H1 (cell line): ENCODE measurements around the gene CST6. TPM values are rescaled to one million over a fixed set of nuclear protein-coding genes. Genes with fewer than 3 reads are reported as not detected.

Experiments used
- CTCF ChIA-PET: fragments of 300-600 bp; sonication (Branson Sonifier 250); formaldehyde crosslinking; loops from one replicate; lab custom pipeline; 2021; ENCODE audit not compliant: partially characterized antibody; lab: Charles Lee
- POLR2A ChIA-PET: fragments of 300-600 bp; sonication (Branson Sonifier 250); formaldehyde crosslinking; loops from one replicate; lab custom pipeline; 2021; ENCODE audit warnings: inconsistent platforms; ENCODE audit not compliant: partially characterized antibody; lab: Charles Lee
- DNase-seq, 2 experiments: peaks; one replicate each; pipeline versions ENCODE4 v3.0.0 to v3.0.0-alpha.2; 2010 to 2022; ENCODE audit warnings: low spot score in 2 of 2, low read depth in 1 of 2, mixed read lengths in 1 of 2
- FAIRE-seq: peaks from 2 replicates; lab custom pipeline; 2011; peaks lifted over from hg19 to GRCh38; lab: Jason Lieb, UNC
- H2AFZ ChIP-seq: 2 replicates; pipeline ENCODE4 v1.8.1; 2012; ENCODE audit warnings: low read length, inconsistent platforms
- H2AK5ac ChIP-seq: 2 replicates; pipeline ENCODE4 v1.6.1; 2013; ENCODE audit warnings: low read depth, low read length
- H2BK120ac ChIP-seq: replicated peaks from 2 replicates; pipeline ENCODE3; 2013; ENCODE audit warnings: low read depth, low read length, inconsistent platforms
- H2BK12ac ChIP-seq: 2 replicates; pipeline ENCODE4 v1.6.1; 2013; ENCODE audit warnings: low read depth, low read length
- H2BK15ac ChIP-seq: 2 replicates; pipeline ENCODE4 v1.6.1; 2013; ENCODE audit warnings: low read length
- H2BK20ac ChIP-seq: 2 replicates; pipeline ENCODE4 v1.6.1; 2013; ENCODE audit warnings: low read length
- H2BK5ac ChIP-seq: 2 replicates; pipeline ENCODE4 v1.6.1; 2013; ENCODE audit warnings: low read depth, low read length
- H3K14ac ChIP-seq: 2 replicates; pipeline ENCODE4 v1.6.1; 2013; ENCODE audit warnings: inconsistent platforms; ENCODE audit not compliant: insufficient read length
- H3K18ac ChIP-seq: 2 replicates; pipeline ENCODE4 v1.6.1; 2013; ENCODE audit warnings: low read length; ENCODE audit errors: extremely low read depth
- H3K23ac ChIP-seq: 2 replicates; pipeline ENCODE4 v1.6.1; 2013; ENCODE audit warnings: inconsistent platforms; ENCODE audit not compliant: insufficient read length
- H3K23me2 ChIP-seq: 2 replicates; pipeline ENCODE4 v1.6.1; 2013; ENCODE audit warnings: low read depth, low read length
- H3K27ac ChIP-seq: 2 replicates; pipeline ENCODE4 v1.6.1; 2011; ENCODE audit warnings: low read depth, low read length, inconsistent platforms
- H3K27me3 ChIP-seq, 4 experiments: replicated peaks in 1 of 4; 1 replicate in 1 of 4; 2 replicates in 3 of 4; pipeline versions ENCODE4 v1.6.1 to v1.8.1; 2011 to 2013; ENCODE audit warnings: low read length in 3 of 4, mild to moderate bottlenecking in 3 of 4, inconsistent platforms in 2 of 4, mixed read lengths in 2 of 4, moderate library complexity in 1 of 4; ENCODE audit not compliant: control insufficient read depth in 3 of 4, insufficient read depth in 3 of 4; ENCODE audit errors: extremely low read depth in 1 of 4
- H3K36me3 ChIP-seq, 4 experiments: 2 replicates each; pipeline versions ENCODE4 v1.6.1 to v1.8.1; 2011 to 2013; ENCODE audit warnings: mild to moderate bottlenecking in 4 of 4, low read length in 3 of 4, moderate library complexity in 2 of 4, control low read depth in 1 of 4, inconsistent platforms in 1 of 4; ENCODE audit not compliant: insufficient read depth in 4 of 4, control insufficient read depth in 2 of 4
- H3K4ac ChIP-seq: replicated peaks from 2 replicates; pipeline ENCODE3; 2013; ENCODE audit warnings: low read length, low read depth, mixed read lengths, inconsistent platforms; ENCODE audit not compliant: insufficient read length
- H3K4me1 ChIP-seq, 4 experiments: replicated peaks in 1 of 4; 1 replicate in 1 of 4; 2 replicates in 3 of 4; pipeline versions ENCODE4 v1.6.1 to v1.8.1; 2011 to 2013; ENCODE audit warnings: low read length in 3 of 4, inconsistent platforms in 2 of 4, mixed read lengths in 1 of 4; ENCODE audit not compliant: insufficient read depth in 4 of 4, control insufficient read depth in 3 of 4
- H3K4me2 ChIP-seq, 2 experiments: 2 replicates each; pipeline versions ENCODE4 v1.6.1 to v1.8.1; 2011 to 2013; ENCODE audit warnings: low read depth in 2 of 2, low read length in 2 of 2, control low read depth in 1 of 2, inconsistent platforms in 1 of 2, mild to moderate bottlenecking in 1 of 2; ENCODE audit not compliant: insufficient read depth in 1 of 2
- H3K4me3 ChIP-seq, 4 experiments: fragments of 200-600, 300-600 bp in 1 of 4; sonication (generic), shearing (Covaris generic), sonication (Bioruptor Twin) in 1 of 4; 2 replicates each; pipeline versions ENCODE4 v1.5.1 to v1.8.1; 2011 to 2016; ENCODE audit warnings: low read length in 4 of 4, low read depth in 3 of 4, control low read depth in 2 of 4, inconsistent platforms in 2 of 4, mild to moderate bottlenecking in 2 of 4, mixed read lengths in 1 of 4, moderate library complexity in 1 of 4; ENCODE audit not compliant: insufficient read depth in 2 of 4; ENCODE audit errors: extremely low read depth in 1 of 4
- H3K56ac ChIP-seq: replicated peaks from 2 replicates; pipeline ENCODE3; 2013; ENCODE audit warnings: low read depth, mild to moderate bottlenecking, mixed read lengths, low read length, inconsistent platforms; ENCODE audit not compliant: insufficient read length
- H3K79me1 ChIP-seq: 2 replicates; pipeline ENCODE4 v1.6.1; 2013; ENCODE audit warnings: low read depth, low read length, control low read depth
- H3K79me2 ChIP-seq, 2 experiments: 2 replicates each; pipeline versions ENCODE4 v1.6.1 to v1.8.1; 2012 to 2013; ENCODE audit warnings: low read length in 2 of 2, mild to moderate bottlenecking in 2 of 2, inconsistent platforms in 1 of 2; ENCODE audit not compliant: insufficient read depth in 2 of 2, control insufficient read depth in 1 of 2
- H3K9ac ChIP-seq, 4 experiments: replicated peaks in 1 of 4; 1 replicate in 1 of 4; 2 replicates in 3 of 4; pipeline versions ENCODE4 v1.6.1 to v1.8.1; 2011 to 2013; ENCODE audit warnings: low read depth in 3 of 4, low read length in 3 of 4, control low read depth in 2 of 4, mild to moderate bottlenecking in 2 of 4, moderate library complexity in 2 of 4, inconsistent platforms in 1 of 4; ENCODE audit errors: extremely low read depth in 1 of 4
- H3K9me3 ChIP-seq, 2 experiments: 2 replicates each; pipeline versions ENCODE4 v1.6.1 to v1.8.1; 2012 to 2013; ENCODE audit warnings: mild to moderate bottlenecking in 2 of 2, moderate library complexity in 2 of 2, control low read depth in 1 of 2, inconsistent platforms in 1 of 2, low read depth in 1 of 2, low read length in 1 of 2, mixed read lengths in 1 of 2; ENCODE audit not compliant: insufficient read depth in 2 of 2
- H4K20me1 ChIP-seq, 2 experiments: replicated peaks in 1 of 2; 2 replicates each; pipeline versions ENCODE3 to v1.8.1; 2011 to 2013; ENCODE audit warnings: inconsistent platforms in 2 of 2, low read length in 2 of 2, mild to moderate bottlenecking in 1 of 2; ENCODE audit not compliant: insufficient read depth in 2 of 2, control insufficient read depth in 1 of 2
- H4K5ac ChIP-seq: 2 replicates; pipeline ENCODE4 v1.6.1; 2013; ENCODE audit warnings: low read length, low read depth, mixed read lengths, inconsistent platforms; ENCODE audit not compliant: insufficient read length
- H4K8ac ChIP-seq: 2 replicates; pipeline ENCODE4 v1.8.0; 2013; ENCODE audit warnings: mild to moderate bottlenecking, moderate library complexity, low read length, inconsistent platforms; ENCODE audit not compliant: insufficient read depth; ENCODE audit errors: extremely low read depth
- H4K91ac ChIP-seq: replicated peaks from 2 replicates; pipeline ENCODE3; 2013; ENCODE audit warnings: low read length, mixed read lengths, inconsistent platforms; ENCODE audit not compliant: insufficient read length
- ASH2L ChIP-seq: fragments of 200-600, 300-600 bp; sonication (generic); IDR thresholded peaks from one replicate; pipeline ENCODE4 v1.7.1; 2017; ENCODE audit warnings: low read length
- YY1 ChIP-seq: IDR thresholded peaks from 2 replicates; pipeline ENCODE4 v1.6.1; 2011; ENCODE audit warnings: low read depth, mild to moderate bottlenecking, low read length
- WGBS, 2 experiments: shearing (Covaris generic) in 1 of 2; methylation state at CpG; one replicate each; pipeline versions ENCODE4 v1.1.6 to v1.1.7; 2013 to 2015; ENCODE audit warnings: low lambda C conversion rate in 2 of 2, mixed read lengths in 2 of 2, inconsistent platforms in 1 of 2, low coverage in 1 of 2, missing lambda C conversion rate in 1 of 2; ENCODE audit not compliant: insufficient replicate concordance in 2 of 2, insufficient coverage in 1 of 2, insufficient read length in 1 of 2; ENCODE audit errors: extremely low coverage in 1 of 2, missing lambda C conversion rate in 1 of 2; 5-methylcytosine and 5-hydroxymethylcytosine counted together
- polyA plus RNA-seq, 7 experiments: library from polyadenylated mRNA; depleted of rRNA in 3 of 7; stranded (reverse) in 5 of 7; unstranded in 2 of 7; fragments of >200 nt in 5 of 7; fragments of 200-250 nt in 2 of 7; gene quantifications; 1 replicate in 5 of 7; 2 replicates in 1 of 7; 4 replicates in 1 of 7; pipeline versions ENCODE4 v1.2.1 to v1.2.3, GENCODE V29; 2011 to 2013; ENCODE audit warnings: missing spikeins in 2 of 7, mixed read lengths in 2 of 7
- total RNA-seq: library from RNA; stranded (reverse); fragmentation: NEBNext Ultra II Directional; extraction: Animal tissue kit (Norgen Biotek cat#: 25700); gene quantifications from 2 replicates; pipeline ENCODE4 v1.2.1, GENCODE V29; 2021

CST6 gene
- total and polyA plus RNA-seq, 2 of the 8 experiments (the other 6 are each of a cell fraction or from before 2014, with no cell fraction given): 1.6 to 7.6 TPM

DNA sequence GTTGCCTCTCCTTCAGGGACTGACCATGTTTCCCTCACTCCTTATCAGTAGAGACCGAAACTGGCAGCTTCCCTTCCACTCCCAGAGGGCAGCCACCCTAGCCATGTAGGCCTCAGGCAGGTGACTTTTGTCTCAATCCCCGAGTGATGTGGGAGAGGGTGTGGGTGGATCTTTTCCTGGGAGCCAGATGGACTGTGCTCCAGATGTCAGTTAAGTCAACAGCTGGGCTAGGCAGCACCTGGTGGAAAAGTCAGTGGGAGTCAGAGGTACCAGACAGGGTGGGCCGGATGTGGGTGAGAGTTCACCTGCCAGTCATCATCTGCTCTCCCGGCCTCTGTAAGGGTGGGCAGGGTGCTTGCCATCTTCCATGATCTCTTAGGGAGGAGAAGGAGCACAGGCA, 7.6 kb upstream of the CST6 start:
- Histone ChIP-seq H3K9ac (no peak overlapping the region), H3K27me3 (no peaks in the 10 kb centered on the region), H2AFZ (no peak overlapping the region), H2BK5ac (no peak overlapping the region), H3K36me3 (peaks cover 9 to 22% (median 13%) of the 10 kb centered on the region in 4 experiments), H3K9me3 (no peaks in the 10 kb centered on the region), H3K4ac (no peak overlapping the region), H4K20me1 (peaks cover 4 to 9% of the 10 kb centered on the region in 2 experiments), H3K18ac (no peak overlapping the region), H2BK12ac (no peak overlapping the region), H3K4me1 (peaks cover 0 to 16% (median 6%) of the 10 kb centered on the region in 4 experiments; a peak in 5 of 7 replicates), H3K14ac (no peak overlapping the region), H4K91ac (no peak overlapping the region), H3K4me2 (no peak overlapping the region; a peak in 1 of 4 replicates), H4K8ac (no peak overlapping the region; the same call in 1 of the 2 replicates), H3K4me3 (no peak overlapping the region), H3K23ac (no peak overlapping the region), H2BK20ac (no peak overlapping the region), H3K79me2 (peaks cover 0 to 25% of the 10 kb centered on the region in 2 experiments; a peak in 2 of 4 replicates), H4K5ac (no peak overlapping the region), H3K23me2 (0 out of 2 replicates have a peak, but pooled peaks cover 2% of the 10 kb centered on the region), H2AK5ac (no peak overlapping the region), H2BK15ac (no peak overlapping the region), H2BK120ac (no peak overlapping the region), H3K79me1 (peaks cover 8% of the 10 kb centered on the region), H3K27ac (no peak overlapping the region), H3K56ac (no peak overlapping the region)
- WGBS, 2 experiments: 89% methylated on average over 4 of the region's 4 CpGs; no CpG with 5 or more reads in 1 of the 2 experiments
- ChIA-PET POLR2A (interaction anchor here (0.6 to 1.8 kb wide), 2 partner anchors 47 to 206 kb away, joined by 3 to 7 read pairs; no protein-coding TSS in a partner anchor), CTCF (interaction anchor here (1.0 kb wide), 1 partner anchor 41 kb away, joined by 3 read pairs; no protein-coding TSS in a partner anchor)
- no peak for DNase-seq
- TF ChIP-seq YY1: no peak
- no peak for TF ChIP-seq ASH2L
- FAIRE-seq: no peak
